H9 (cell line): ENCODE measurements around the gene NUP88. TPM values are rescaled to one million over a fixed set of nuclear protein-coding genes. Genes with fewer than 3 reads are reported as not detected.

Experiments
- DNase-seq: peaks from one replicate; pipeline ENCODE4 v3.0.0-alpha.2; 2017
- H2AFZ ChIP-seq: one replicate; pipeline ENCODE4 v1.6.1; 2013; ENCODE audit warnings: mild to moderate bottlenecking, low read length, control low read depth, moderate library complexity
- H2AK5ac ChIP-seq: 2 replicates; pipeline ENCODE4 v1.6.1; 2013; ENCODE audit warnings: low read length, control low read depth, mixed read lengths; ENCODE audit not compliant: insufficient read length
- H2BK120ac ChIP-seq: one replicate; pipeline ENCODE4 v1.6.1; 2013; ENCODE audit warnings: low read depth, mild to moderate bottlenecking, low read length, control low read depth, inconsistent platforms; ENCODE audit not compliant: poor library complexity, severe bottlenecking
- H2BK12ac ChIP-seq: 2 replicates; pipeline ENCODE4 v1.6.1; 2013; ENCODE audit warnings: low read length, control low read depth, mixed read lengths, low read depth; ENCODE audit not compliant: insufficient read length
- H2BK15ac ChIP-seq: 2 replicates; pipeline ENCODE4 v1.6.1; 2013; ENCODE audit warnings: low read depth, low read length, control low read depth
- H2BK20ac ChIP-seq: one replicate; pipeline ENCODE4 v1.6.1; 2013; ENCODE audit warnings: low read depth, mild to moderate bottlenecking, low read length, control low read depth, inconsistent platforms; ENCODE audit not compliant: poor library complexity, severe bottlenecking
- H2BK5ac ChIP-seq: 2 replicates; pipeline ENCODE4 v1.6.1; 2013; ENCODE audit warnings: low read length, control low read depth, mixed read lengths; ENCODE audit not compliant: insufficient read length
- H3K14ac ChIP-seq: 2 replicates; pipeline ENCODE4 v1.6.1; 2013; ENCODE audit warnings: low read length, control low read depth; ENCODE audit not compliant: insufficient read depth
- H3K18ac ChIP-seq: 2 replicates; pipeline ENCODE4 v1.6.1; 2013; ENCODE audit warnings: low read depth, mild to moderate bottlenecking, mixed read lengths, low read length, control low read depth; ENCODE audit not compliant: insufficient read length
- H3K23ac ChIP-seq: 2 replicates; pipeline ENCODE4 v1.6.1; 2013; ENCODE audit warnings: low read length, control low read depth, mixed read lengths, low read depth; ENCODE audit not compliant: insufficient read length
- H3K23me2 ChIP-seq: 2 replicates; pipeline ENCODE4 v1.6.1; 2013; ENCODE audit warnings: low read depth, mild to moderate bottlenecking, mixed read lengths, low read length, control low read depth; ENCODE audit not compliant: insufficient read length, poor library complexity, severe bottlenecking
- H3K27ac ChIP-seq: 2 replicates; pipeline ENCODE4 v1.5.1; 2013; ENCODE audit warnings: low read length, control low read depth, mixed read lengths, low read depth; ENCODE audit not compliant: insufficient read length
- H3K27me3 ChIP-seq: 2 replicates; pipeline ENCODE4 v1.6.1; 2013; ENCODE audit warnings: low read length, control low read depth, inconsistent platforms; ENCODE audit not compliant: insufficient read depth
- H3K4ac ChIP-seq: 2 replicates; pipeline ENCODE4 v1.6.1; 2013; ENCODE audit warnings: low read depth, mild to moderate bottlenecking, control low read depth, inconsistent platforms, low read length, moderate library complexity
- H3K4me1 ChIP-seq: 2 replicates; pipeline ENCODE4 v1.6.1; 2013; ENCODE audit warnings: low read length, control low read depth, inconsistent platforms; ENCODE audit not compliant: insufficient read depth
- H3K4me2 ChIP-seq: 2 replicates; pipeline ENCODE4 v1.6.1; 2013; ENCODE audit warnings: low read length, control low read depth, mixed read lengths; ENCODE audit not compliant: insufficient read length, insufficient read depth
- H3K56ac ChIP-seq: 2 replicates; pipeline ENCODE4 v1.6.1; 2013; ENCODE audit warnings: low read depth, mild to moderate bottlenecking, mixed read lengths, low read length, control low read depth; ENCODE audit not compliant: insufficient read length
- H3K79me1 ChIP-seq: 2 replicates; pipeline ENCODE4 v1.6.1; 2013; ENCODE audit warnings: low read depth, mild to moderate bottlenecking, moderate library complexity, low read length, control low read depth, inconsistent platforms; ENCODE audit not compliant: insufficient read depth, poor library complexity, severe bottlenecking
- H3K79me2 ChIP-seq: 2 replicates; pipeline ENCODE4 v1.6.1; 2013; ENCODE audit warnings: low read length, control low read depth, inconsistent platforms; ENCODE audit not compliant: insufficient read depth
- H3K9ac ChIP-seq: 2 replicates; pipeline ENCODE4 v1.6.1; 2013; ENCODE audit warnings: low read length, control low read depth, mixed read lengths; ENCODE audit not compliant: insufficient read length; ENCODE audit errors: extremely low read depth
- H3K9me3 ChIP-seq: one replicate; pipeline ENCODE4 v1.6.1; 2013; ENCODE audit warnings: low read depth, low read length, inconsistent platforms; ENCODE audit not compliant: control insufficient read depth
- H3T11ph ChIP-seq: one replicate; pipeline ENCODE4 v1.6.1; 2013; ENCODE audit warnings: mild to moderate bottlenecking, low read length, control low read depth, inconsistent platforms
- H4K20me1 ChIP-seq: one replicate; pipeline ENCODE4 v1.6.1; 2013; ENCODE audit not compliant: control insufficient read depth, insufficient read length, insufficient read depth
- H4K5ac ChIP-seq: 2 replicates; pipeline ENCODE4 v1.6.1; 2013; ENCODE audit warnings: low read depth, mild to moderate bottlenecking, mixed read lengths, low read length, control low read depth; ENCODE audit not compliant: insufficient read length
- H4K8ac ChIP-seq: replicated peaks from 2 replicates; pipeline ENCODE4 v1.6.1; 2013; ENCODE audit warnings: low read length, control low read depth, mixed read lengths, low read depth; ENCODE audit not compliant: insufficient read length
- H4K91ac ChIP-seq: 2 replicates; pipeline ENCODE4 v1.6.1; 2013; ENCODE audit warnings: low read depth, mild to moderate bottlenecking, moderate library complexity, mixed read lengths, low read length, control low read depth; ENCODE audit not compliant: insufficient read length
- H3K27ac Mint-ChIP-seq, 3 experiments: 2 replicates in 2 of 3; 3 replicates in 1 of 3; pipeline ENCODE4 v1.8.0; 2020 to 2021; ENCODE audit warnings: mixed read lengths in 3 of 3, mild to moderate bottlenecking in 1 of 3, moderate library complexity in 1 of 3
- H3K27me3 Mint-ChIP-seq: 2 replicates; pipeline ENCODE4 v1.8.0; 2021; ENCODE audit warnings: low read depth, mild to moderate bottlenecking, moderate library complexity, mixed read lengths
- H3K36me3 Mint-ChIP-seq, 3 experiments: 2 replicates in 2 of 3; 3 replicates in 1 of 3; pipeline ENCODE4 v1.8.0; 2020 to 2021; ENCODE audit warnings: low read depth in 3 of 3, mixed read lengths in 3 of 3; ENCODE audit not compliant: insufficient read depth in 1 of 3
- H3K4me1 Mint-ChIP-seq, 2 experiments: 2 replicates each; pipeline ENCODE4 v1.8.0; 2020; ENCODE audit warnings: mixed read lengths in 2 of 2
- H3K4me3 Mint-ChIP-seq, 2 experiments: 2 replicates in 1 of 2; 3 replicates in 1 of 2; pipeline ENCODE4 v1.8.0; 2020 to 2021; ENCODE audit warnings: mild to moderate bottlenecking in 2 of 2, mixed read lengths in 2 of 2, moderate library complexity in 1 of 2
- H3K9me3 Mint-ChIP-seq, 2 experiments: 2 replicates in 1 of 2; 3 replicates in 1 of 2; pipeline ENCODE4 v1.8.0; 2020; ENCODE audit warnings: mild to moderate bottlenecking in 2 of 2, mixed read lengths in 2 of 2, moderate library complexity in 1 of 2
- CTCF ChIP-seq: fragments of 200-600 bp; sonication (generic); conservative IDR thresholded peaks from 3 replicates; pipeline ENCODE4 v1.8.0; 2021; ENCODE audit warnings: antibody characterized with exemption, mild to moderate bottlenecking
- WGBS: extraction: QIAGEN DNeasy Blood & Tissue Kit; methylation state at CpG from one replicate; pipeline ENCODE4 v1.1.7; 2013; ENCODE audit warnings: missing lambda C conversion rate, low lambda C conversion rate, mixed read lengths; ENCODE audit not compliant: insufficient read length; ENCODE audit errors: extremely low coverage; 5-methylcytosine and 5-hydroxymethylcytosine counted together
- total RNA-seq: library from RNA; stranded (reverse); gene quantifications from 2 replicates; pipeline ENCODE4 v1.2.1, GENCODE V29; 2021

Gene NUP88
- total RNA-seq, 1 experiment from 2014 or later = 98.2 TPM

GRCh38 chr17:5396612-5397011, 22.9 kb downstream of the NUP88 start:
- no peak overlapping the region for H3K4me2 ChIP-seq
- H3K14ac ChIP-seq = no peak overlapping the region
- H3K56ac ChIP-seq = no peak overlapping the region
- H3K4me1 ChIP-seq = no peaks in the 10 kb centered on the region
- H3K79me2 ChIP-seq = no peaks in the 10 kb centered on the region
- no peak overlapping the region for H2BK15ac ChIP-seq
- no peak overlapping the region for H4K91ac ChIP-seq
- no peak overlapping the region for H2AK5ac ChIP-seq
- no peaks in the 10 kb centered on the region for H3K27me3 ChIP-seq
- no peak overlapping the region for H2BK12ac ChIP-seq
- H4K8ac ChIP-seq = no peak overlapping the region
- no peaks in the 10 kb centered on the region for H3K9me3 ChIP-seq
- Mint-ChIP-seq H3K36me3 (peaks cover 44 to 87% (median 68%) of the 10 kb centered on the region in 3 experiments), H3K27me3 (no peaks in the 10 kb centered on the region), H3K9me3 (no peaks in the 10 kb centered on the region), H3K4me3 (no peak overlapping the region), H3K4me1 (no peaks in the 10 kb centered on the region), H3K27ac (no peak overlapping the region)
- H2BK5ac ChIP-seq = no peak overlapping the region
- WGBS = no CpG with 5 or more reads among the region's 2 CpGs
- no peak overlapping the region for H3K18ac ChIP-seq
- H2BK120ac ChIP-seq = no peak overlapping the region
- no peaks in the 10 kb centered on the region for H3K79me1 ChIP-seq
- TF ChIP-seq CTCF = no peak
- H3T11ph ChIP-seq = no peak overlapping the region
- no peaks in the 10 kb centered on the region for H3K23me2 ChIP-seq
- H4K20me1 ChIP-seq = no peaks in the 10 kb centered on the region
- H3K9ac ChIP-seq = no peak overlapping the region
- H3K4ac ChIP-seq = no peak overlapping the region
- H3K23ac ChIP-seq = no peak overlapping the region
- no peak overlapping the region for H3K27ac ChIP-seq
- H2BK20ac ChIP-seq = no peak overlapping the region
- H4K5ac ChIP-seq = no peak overlapping the region
- DNase-seq = no peak
- no peak overlapping the region for H2AFZ ChIP-seq
